Ectodermal cell (in vitro differentiated cells): ENCODE measurements around the gene MSH2.

Experiments
- H3K27ac ChIP-seq: 2 replicates; pipeline ENCODE4 v1.7.0; 2013; ENCODE audit warnings: mild to moderate bottlenecking, low read depth, low read length; ENCODE audit not compliant: insufficient read depth, poor library complexity, severe bottlenecking
- H3K27me3 ChIP-seq: 2 replicates; pipeline ENCODE4 v1.7.0; 2013; ENCODE audit warnings: mild to moderate bottlenecking, low read length; ENCODE audit not compliant: insufficient read depth, control insufficient read depth, poor library complexity, severe bottlenecking
- H3K36me3 ChIP-seq: one replicate; pipeline ENCODE4 v1.7.0; 2013; ENCODE audit warnings: low read length; ENCODE audit not compliant: control insufficient read depth, insufficient read depth
- H3K4me1 ChIP-seq: one replicate; pipeline ENCODE4 v1.7.0; 2013; ENCODE audit warnings: low read length; ENCODE audit not compliant: control insufficient read depth, insufficient read depth
- H3K4me3 ChIP-seq: 2 replicates; pipeline ENCODE4 v1.7.0; 2013; ENCODE audit warnings: low read depth, low read length, control low read depth; ENCODE audit not compliant: insufficient read depth
- H3K9me3 ChIP-seq: 2 replicates; pipeline ENCODE4 v1.7.0; 2013; ENCODE audit warnings: mild to moderate bottlenecking, low read length, moderate library complexity; ENCODE audit not compliant: control insufficient read depth
- WGBS, 2 experiments: methylation state at CpG; one replicate each; pipeline ENCODE4 v1.1.7; 2013; ENCODE audit warnings: missing lambda C conversion rate in 2 of 2; 5-methylcytosine and 5-hydroxymethylcytosine counted together

The MSH2 gene

DNA sequence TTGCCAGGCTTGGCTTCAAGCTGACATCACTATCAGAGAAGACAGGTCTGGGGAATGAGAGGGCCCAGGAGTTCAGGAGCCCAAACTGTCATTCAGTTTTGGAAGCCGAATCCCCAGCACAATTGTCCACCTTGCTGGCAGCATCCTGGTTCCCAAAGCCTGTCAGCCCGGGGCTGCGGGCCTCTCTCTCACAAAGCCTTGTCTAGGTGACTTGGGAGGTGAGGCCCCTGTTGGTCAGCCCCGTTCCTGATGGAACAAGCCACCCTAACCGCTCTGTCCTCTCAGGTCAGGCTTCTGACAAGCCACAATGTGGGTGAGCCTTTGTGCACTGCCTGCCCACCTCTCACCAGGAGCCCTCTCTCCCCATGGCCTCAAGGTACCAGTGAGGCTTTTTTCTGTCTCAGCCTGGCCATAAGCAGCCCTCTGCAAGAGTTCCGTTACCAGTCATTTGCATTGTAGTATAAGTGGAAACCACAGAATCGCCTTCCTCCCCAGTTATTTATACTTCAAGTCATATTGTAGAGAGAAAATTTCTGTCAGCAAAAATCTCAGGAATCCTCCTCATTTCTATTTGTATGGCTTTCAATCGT, 100.6 kb downstream of the MSH2 start:
- H3K27ac ChIP-seq = no peak overlapping the region
- no peaks in the 10 kb centered on the region for H3K36me3 ChIP-seq
- WGBS, 2 experiments = 93 to 96% methylated on average over 8 of the region's 8 CpGs
- no peaks in the 10 kb centered on the region for H3K4me1 ChIP-seq
- H3K9me3 ChIP-seq = peaks cover 6% of the 10 kb centered on the region
- H3K4me3 ChIP-seq = no peak overlapping the region
- H3K27me3 ChIP-seq = no peaks in the 10 kb centered on the region

DNA sequence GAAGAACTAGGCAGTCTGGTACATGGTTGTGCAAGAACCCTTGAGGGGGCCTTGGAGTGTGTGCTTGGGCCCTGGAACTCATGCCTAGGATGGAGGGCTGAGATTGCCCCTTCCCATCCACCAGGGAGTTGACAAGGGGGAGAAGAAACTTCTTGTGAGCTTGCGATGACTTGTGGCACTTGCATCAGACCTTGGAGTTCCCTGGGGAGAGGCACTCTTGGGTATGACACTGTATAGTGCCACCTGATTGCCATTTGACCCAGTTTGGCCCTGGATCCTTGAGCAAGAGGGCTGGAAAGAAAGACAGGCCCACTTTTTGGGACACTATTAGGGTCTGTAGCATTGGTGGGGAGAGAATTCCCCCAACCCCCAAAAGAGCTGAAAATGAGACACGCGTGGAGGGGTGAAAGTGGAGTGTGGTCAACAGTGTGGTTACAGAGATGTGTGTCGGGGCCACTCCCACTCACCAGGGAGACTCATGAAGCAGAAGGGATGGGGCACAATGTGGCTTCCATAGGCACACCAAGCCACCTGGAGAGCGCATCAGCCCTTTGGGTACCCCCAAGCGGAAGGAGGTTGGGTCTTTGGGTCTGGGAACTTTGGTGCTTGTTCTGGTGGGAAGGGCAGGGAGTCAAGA, 101.3 kb downstream of the MSH2 start:
- peaks cover 2% of the 10 kb centered on the region for H3K9me3 ChIP-seq
- H3K4me1 ChIP-seq = no peaks in the 10 kb centered on the region
- H3K4me3 ChIP-seq = no peak overlapping the region
- no peaks in the 10 kb centered on the region for H3K36me3 ChIP-seq
- no peak overlapping the region for H3K27ac ChIP-seq
- 94 to 95% methylated on average over 6 of the region's 6 CpGs for WGBS, 2 experiments
- no peaks in the 10 kb centered on the region for H3K27me3 ChIP-seq

DNA sequence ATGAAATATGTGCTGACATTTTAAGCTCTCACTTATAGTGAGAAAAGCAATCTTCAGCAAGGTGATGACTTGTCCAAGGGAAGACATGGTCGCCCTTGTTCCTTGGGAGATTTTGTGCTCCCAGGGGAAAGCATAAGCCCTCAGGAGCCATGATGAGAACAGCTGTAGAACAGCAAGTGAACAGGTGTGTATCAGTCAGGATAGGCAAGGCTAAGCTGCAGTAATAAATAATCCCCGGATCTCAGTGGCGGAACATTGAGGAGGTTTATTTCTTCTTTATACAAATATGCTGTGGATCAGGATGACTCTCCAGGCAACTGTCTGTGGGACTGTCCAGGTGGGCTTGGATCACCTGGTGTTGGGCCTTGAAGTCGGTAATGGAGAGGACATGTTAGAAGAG, 103.1 kb downstream of the MSH2 start:
- 94 to 97% methylated on average over 4 of the region's 4 CpGs for WGBS, 2 experiments
- Histone ChIP-seq H3K9me3 (no peaks in the 10 kb centered on the region), H3K36me3 (no peaks in the 10 kb centered on the region), H3K27ac (no peak overlapping the region), H3K4me3 (no peak overlapping the region), H3K27me3 (no peaks in the 10 kb centered on the region), H3K4me1 (no peaks in the 10 kb centered on the region)

DNA sequence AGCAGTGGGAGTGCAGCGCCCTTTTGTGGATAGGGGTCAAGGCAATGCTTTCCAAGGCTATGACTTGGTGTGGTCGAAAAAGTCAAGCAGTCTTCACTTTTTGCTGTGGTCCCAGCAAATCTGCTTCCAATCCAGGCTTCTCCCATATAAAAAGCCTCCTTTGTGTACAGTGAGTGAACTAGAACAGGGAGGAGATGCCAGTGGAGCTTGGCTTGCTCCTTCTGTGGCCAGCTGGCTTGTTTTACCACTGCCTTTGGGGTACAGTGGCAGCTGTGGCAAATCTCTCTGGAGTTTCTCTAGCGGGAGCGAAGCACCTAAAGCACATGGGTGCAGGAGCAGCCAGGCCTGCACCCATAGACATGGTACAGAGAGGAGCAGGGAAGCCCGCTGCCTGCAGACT, 103.5 kb downstream of the MSH2 start:
- H3K9me3 ChIP-seq = no peaks in the 10 kb centered on the region
- H3K27me3 ChIP-seq = no peaks in the 10 kb centered on the region
- no peak overlapping the region for H3K4me3 ChIP-seq
- 96 to 97% methylated on average over 5 of the region's 5 CpGs for WGBS, 2 experiments
- no peaks in the 10 kb centered on the region for H3K36me3 ChIP-seq
- no peak overlapping the region for H3K27ac ChIP-seq
- H3K4me1 ChIP-seq = no peaks in the 10 kb centered on the region

DNA sequence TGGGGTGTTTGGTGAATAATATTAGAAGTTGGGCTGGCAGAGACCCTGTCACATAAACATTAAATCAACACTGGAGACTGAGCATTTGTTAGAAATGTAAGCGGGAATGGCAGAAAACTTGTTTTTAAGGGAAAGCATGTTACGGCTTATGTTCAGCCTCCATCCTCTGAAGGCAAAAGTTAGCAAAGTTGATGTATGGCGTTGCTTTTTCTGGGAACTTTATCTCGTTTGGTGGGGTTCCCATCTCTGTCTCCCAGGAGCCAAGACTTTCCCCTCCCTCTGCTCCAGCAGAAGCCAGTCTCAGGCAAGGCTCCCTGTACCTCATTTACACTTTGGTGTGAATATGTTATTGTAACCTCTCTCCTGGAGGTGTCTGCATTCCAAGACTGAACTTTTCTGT, 105.1 kb downstream of the MSH2 start:
- H3K36me3 ChIP-seq = no peaks in the 10 kb centered on the region

DNA sequence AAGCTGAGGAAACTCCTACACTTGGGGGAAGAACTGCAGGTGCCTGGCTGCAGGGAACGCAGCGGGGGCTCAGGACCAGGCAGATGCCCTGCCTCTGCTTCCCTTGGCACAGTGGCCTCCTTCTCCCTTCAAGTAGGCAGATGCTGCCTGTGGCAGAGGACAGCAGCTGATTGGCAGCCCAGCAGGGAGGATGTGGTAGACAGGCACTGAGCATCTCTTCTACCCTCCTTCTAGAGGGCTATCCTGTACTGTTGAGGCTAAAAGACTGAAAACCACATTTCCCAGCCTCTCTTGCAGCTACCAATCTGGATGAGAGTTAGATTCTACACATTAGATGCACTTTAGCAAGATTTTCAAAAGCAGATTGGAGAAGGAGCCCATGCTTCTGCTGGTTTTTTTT, 105.7 kb downstream of the MSH2 start:
- H3K27ac ChIP-seq = no peak overlapping the region
- H3K9me3 ChIP-seq = no peaks in the 10 kb centered on the region
- WGBS, 2 experiments = 91 to 96% methylated on average over 2 of the region's 2 CpGs
- no peaks in the 10 kb centered on the region for H3K27me3 ChIP-seq
- H3K4me3 ChIP-seq = no peak overlapping the region
- H3K36me3 ChIP-seq = no peaks in the 10 kb centered on the region
- H3K4me1 ChIP-seq = no peaks in the 10 kb centered on the region

More for the DNA sequence above, 105.1 kb downstream of the MSH2 start:
- 91 to 92% methylated on average over 4 of the region's 4 CpGs for WGBS, 2 experiments
- no peaks in the 10 kb centered on the region for H3K27me3 ChIP-seq
- H3K9me3 ChIP-seq = no peaks in the 10 kb centered on the region
- H3K4me1 ChIP-seq = no peaks in the 10 kb centered on the region
- no peak overlapping the region for H3K4me3 ChIP-seq
- no peak overlapping the region for H3K27ac ChIP-seq

DNA sequence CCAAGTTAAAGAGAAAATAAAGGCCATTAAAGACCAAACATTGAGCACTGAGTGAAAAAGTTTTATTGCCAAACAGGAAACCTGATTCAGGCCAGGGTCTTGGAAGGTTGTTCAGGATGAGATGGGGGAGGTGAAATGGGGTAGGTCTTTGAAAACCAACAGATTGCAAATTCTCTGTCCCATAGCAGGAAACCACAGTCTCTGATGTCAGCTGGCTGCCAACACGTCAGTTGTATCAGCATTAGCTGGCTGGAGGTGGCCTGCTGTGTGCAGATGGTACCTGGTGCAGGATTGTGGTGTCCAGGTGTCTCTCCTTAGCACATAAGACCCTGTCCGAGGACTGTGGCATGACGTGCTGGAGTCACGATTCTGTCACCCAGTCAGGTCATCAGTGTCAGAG, 106.3 kb downstream of the MSH2 start:
- Histone ChIP-seq H3K27ac (no peak overlapping the region), H3K4me1 (no peaks in the 10 kb centered on the region), H3K36me3 (no peaks in the 10 kb centered on the region), H3K27me3 (no peaks in the 10 kb centered on the region), H3K9me3 (no peaks in the 10 kb centered on the region), H3K4me3 (no peak overlapping the region)
- 95% methylated on average over 4 of the region's 4 CpGs for WGBS, 2 experiments

DNA sequence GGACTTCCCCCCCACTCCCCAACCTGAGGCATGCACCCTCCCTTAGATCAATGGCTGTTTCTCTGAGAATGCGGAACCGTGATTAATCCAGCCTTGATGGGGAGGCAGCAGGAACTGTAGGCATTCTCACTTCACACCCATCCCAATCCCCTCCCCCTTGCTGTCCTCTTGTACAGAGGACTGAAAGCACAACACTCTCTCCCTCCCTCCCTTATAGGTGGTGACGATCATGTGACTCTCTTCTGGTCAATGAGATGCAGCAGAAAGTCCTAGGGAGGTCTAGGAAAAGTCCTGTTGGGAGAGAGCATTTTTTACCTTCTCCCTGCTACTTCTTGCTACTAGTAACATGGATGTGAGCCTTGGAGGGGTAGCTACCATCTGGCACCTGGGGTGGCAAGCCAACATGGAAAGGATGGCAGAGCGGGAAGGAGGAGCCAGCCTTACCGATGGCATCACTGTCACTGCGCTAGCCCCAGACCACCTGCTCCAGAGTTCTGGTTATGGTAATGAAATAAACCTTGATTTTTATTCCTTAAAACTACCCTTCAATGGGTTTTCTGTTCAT, 106.9 kb downstream of the MSH2 start:
- no peaks in the 10 kb centered on the region for H3K27me3 ChIP-seq
- no peak overlapping the region for H3K4me3 ChIP-seq
- H3K36me3 ChIP-seq = no peaks in the 10 kb centered on the region
- no peaks in the 10 kb centered on the region for H3K9me3 ChIP-seq
- H3K4me1 ChIP-seq = no peaks in the 10 kb centered on the region
- no peak overlapping the region for H3K27ac ChIP-seq
- 93% methylated on average over 5 to 6 of the region's 6 CpGs for WGBS, 2 experiments

DNA sequence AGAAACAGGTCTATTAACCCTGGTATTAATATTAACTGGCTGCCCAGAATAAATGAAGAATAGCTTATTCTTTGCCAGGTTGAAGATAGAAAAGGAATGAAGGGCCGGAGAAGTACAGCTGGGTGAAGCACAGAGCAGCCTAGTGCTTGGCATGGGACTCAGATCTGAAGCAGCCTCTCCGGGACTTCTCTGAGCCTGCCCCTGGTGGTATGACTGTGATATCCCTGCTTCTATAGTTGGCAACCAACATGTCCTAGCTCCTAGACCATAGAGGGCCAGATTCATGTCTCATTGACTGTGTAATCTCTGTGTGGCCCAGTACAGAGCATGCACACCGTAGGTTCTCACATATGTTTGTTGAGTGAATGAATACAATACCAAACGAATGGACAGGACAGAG, 107.8 kb downstream of the MSH2 start:
- no peaks in the 10 kb centered on the region for H3K36me3 ChIP-seq
- H3K4me3 ChIP-seq = no peak overlapping the region
- no peaks in the 10 kb centered on the region for H3K9me3 ChIP-seq
- no peaks in the 10 kb centered on the region for H3K4me1 ChIP-seq
- no peak overlapping the region for H3K27ac ChIP-seq
- 92 to 93% methylated on average over 4 of the region's 4 CpGs for WGBS, 2 experiments
- no peaks in the 10 kb centered on the region for H3K27me3 ChIP-seq

DNA sequence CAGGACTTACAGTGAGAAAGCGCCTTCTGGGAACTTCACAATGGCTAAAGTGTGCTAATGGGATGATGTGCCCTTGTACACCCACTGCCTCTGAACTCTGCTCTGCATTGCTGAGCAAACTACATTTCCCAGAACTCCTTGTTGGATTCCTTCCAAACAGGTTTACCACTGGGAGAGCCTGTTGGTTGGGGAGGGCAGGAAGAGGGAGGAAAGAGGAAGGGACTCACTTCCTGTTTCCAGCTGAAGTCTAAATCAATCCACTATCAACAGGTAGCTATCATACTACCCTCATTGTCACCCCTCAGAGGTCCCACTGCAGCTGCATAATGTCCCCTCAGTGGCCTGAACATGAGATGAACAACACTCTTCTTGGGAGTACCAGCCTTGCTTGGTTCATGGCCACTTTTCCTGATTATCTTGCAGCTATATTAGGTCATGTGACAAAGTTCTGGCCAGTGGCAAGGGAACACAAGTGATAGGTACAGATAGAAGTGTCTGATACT, 109.7 kb downstream of the MSH2 start:
- 92 to 100% methylated on average over 1 of the region's 1 CpG for WGBS, 2 experiments
- Histone ChIP-seq H3K4me3 (no peak overlapping the region), H3K27me3 (no peaks in the 10 kb centered on the region), H3K4me1 (peaks cover 8% of the 10 kb centered on the region), H3K36me3 (no peaks in the 10 kb centered on the region), H3K9me3 (no peaks in the 10 kb centered on the region), H3K27ac (no peak overlapping the region)
